Measurements from ENCODE around the gene PCGF6.

DNA sequence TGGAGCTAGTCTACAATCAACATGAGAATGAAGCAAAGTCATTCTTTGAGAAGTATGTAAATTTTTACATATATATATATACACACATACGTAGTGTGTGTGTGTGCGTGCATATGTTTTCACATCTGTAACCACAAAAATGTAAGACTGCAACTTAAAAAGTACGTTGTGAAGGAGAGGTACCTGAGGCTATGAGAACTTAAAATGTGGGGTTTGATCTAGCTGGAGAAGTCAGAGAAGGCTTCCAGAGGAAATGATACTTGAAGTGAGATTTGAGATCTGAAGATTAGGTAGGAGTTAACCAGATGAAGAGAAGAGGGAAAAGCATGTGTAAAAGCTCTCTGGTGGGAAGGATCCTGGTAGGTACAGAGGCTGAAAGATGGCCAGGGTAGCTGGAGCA lies 22.6 kb upstream of the PCGF6 start:
- no peak for TF ChIP-seq CTCF (conservative IDR thresholded peaks at IDR 0.05; ENCODE audit: low read length)
- no peak for TF ChIP-seq EZH2phosphoT487 (IDR thresholded peaks at IDR 0.05; ENCODE audit: borderline replicate concordance, low read depth, low read length)
